PFSK-1 (cell line): ENCODE measurements around the gene OR3A2.

Experiments used
- FOXP2 ChIP-seq: optimal IDR thresholded peaks from 2 replicates; pipeline ENCODE3; 2011; ENCODE audit warnings: borderline replicate concordance, control low read depth, inconsistent platforms; ENCODE audit not compliant: insufficient read depth; ENCODE audit errors: extremely low read length, extremely low read depth
- POLR2AphosphoS5 ChIP-seq: IDR thresholded peaks from 2 replicates; pipeline ENCODE4 v1.6.1; 2012; ENCODE audit warnings: low read depth, mild to moderate bottlenecking, control low read depth, low read length, moderate library complexity
- SIN3A ChIP-seq: IDR thresholded peaks from 2 replicates; pipeline ENCODE4 v1.6.1; 2012; ENCODE audit warnings: mild to moderate bottlenecking, low read length, moderate library complexity, borderline replicate concordance; ENCODE audit not compliant: insufficient read depth
- TAF1 ChIP-seq: IDR thresholded peaks from 2 replicates; pipeline ENCODE4 v1.6.1; 2012; ENCODE audit warnings: low read length, control low read depth, borderline replicate concordance; ENCODE audit not compliant: insufficient read depth
- TF ChIP-seq, protein P1 (sequence below), 2 experiments: IDR thresholded peaks; 2 replicates each; pipeline versions ENCODE4 v1.6.1 to v1.8.0; 2011 to 2012; ENCODE audit warnings: low read depth in 2 of 2, low read length in 2 of 2, control low read depth in 1 of 2, inconsistent platforms in 1 of 2, mild to moderate bottlenecking in 1 of 2, moderate library complexity in 1 of 2; ENCODE audit not compliant: insufficient read depth in 1 of 2

DNA sequence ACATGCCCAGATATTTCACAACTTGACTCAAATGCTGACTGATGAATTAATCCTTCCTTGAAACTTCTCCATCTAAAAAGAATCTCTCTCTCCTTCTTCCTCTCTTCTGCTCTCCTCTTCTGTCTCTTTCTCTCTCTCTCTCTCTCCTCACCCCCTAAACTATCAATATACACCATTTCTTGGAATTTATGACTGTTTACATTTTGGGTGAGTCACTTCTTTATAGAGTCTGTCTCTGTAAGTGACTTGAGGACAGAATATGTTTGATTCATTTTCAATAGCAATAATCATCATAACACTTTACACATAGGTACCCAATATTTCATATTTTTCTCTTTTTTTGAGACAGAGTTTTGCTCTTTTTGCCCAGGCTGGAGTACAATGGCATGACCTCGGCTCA, 103.2 kb downstream of the OR3A2 start:
- TF ChIP-seq SIN3A (no peak), FOXP2 (no peak), TAF1 (no peak), POLR2AphosphoS5 (no peak)
- TF ChIP-seq, protein P1, sequence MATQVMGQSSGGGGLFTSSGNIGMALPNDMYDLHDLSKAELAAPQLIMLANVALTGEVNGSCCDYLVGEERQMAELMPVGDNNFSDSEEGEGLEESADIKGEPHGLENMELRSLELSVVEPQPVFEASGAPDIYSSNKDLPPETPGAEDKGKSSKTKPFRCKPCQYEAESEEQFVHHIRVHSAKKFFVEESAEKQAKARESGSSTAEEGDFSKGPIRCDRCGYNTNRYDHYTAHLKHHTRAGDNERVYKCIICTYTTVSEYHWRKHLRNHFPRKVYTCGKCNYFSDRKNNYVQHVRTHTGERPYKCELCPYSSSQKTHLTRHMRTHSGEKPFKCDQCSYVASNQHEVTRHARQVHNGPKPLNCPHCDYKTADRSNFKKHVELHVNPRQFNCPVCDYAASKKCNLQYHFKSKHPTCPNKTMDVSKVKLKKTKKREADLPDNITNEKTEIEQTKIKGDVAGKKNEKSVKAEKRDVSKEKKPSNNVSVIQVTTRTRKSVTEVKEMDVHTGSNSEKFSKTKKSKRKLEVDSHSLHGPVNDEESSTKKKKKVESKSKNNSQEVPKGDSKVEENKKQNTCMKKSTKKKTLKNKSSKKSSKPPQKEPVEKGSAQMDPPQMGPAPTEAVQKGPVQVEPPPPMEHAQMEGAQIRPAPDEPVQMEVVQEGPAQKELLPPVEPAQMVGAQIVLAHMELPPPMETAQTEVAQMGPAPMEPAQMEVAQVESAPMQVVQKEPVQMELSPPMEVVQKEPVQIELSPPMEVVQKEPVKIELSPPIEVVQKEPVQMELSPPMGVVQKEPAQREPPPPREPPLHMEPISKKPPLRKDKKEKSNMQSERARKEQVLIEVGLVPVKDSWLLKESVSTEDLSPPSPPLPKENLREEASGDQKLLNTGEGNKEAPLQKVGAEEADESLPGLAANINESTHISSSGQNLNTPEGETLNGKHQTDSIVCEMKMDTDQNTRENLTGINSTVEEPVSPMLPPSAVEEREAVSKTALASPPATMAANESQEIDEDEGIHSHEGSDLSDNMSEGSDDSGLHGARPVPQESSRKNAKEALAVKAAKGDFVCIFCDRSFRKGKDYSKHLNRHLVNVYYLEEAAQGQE (IDR thresholded peaks at IDR 0.05; ENCODE audit: insufficient read depth in 1 of 2, low read depth in 2 of 2, low read length in 2 of 2) = no peak
